Suprapubic skin (tissue), 4 donors: ENCODE results near the gene MEOX2.

Source experiments
- EP300 ChIP-seq: sonication (generic); formaldehyde crosslinking; IDR thresholded peaks from one replicate; pipeline ENCODE4 v1.6.1; 2017; ENCODE audit warnings: antibody characterized with exemption
- POLR2A ChIP-seq, 2 donors: fragments of 450-650 bp; IDR thresholded peaks; one replicate each; pipeline ENCODE4 v1.6.1; 2017; ENCODE audit warnings: antibody characterized with exemption in 2 of 2, mild to moderate bottlenecking in 2 of 2, moderate library complexity in 2 of 2
- POLR2AphosphoS5 ChIP-seq, 3 donors: sonication (generic); formaldehyde crosslinking; IDR thresholded peaks; one replicate each; pipeline ENCODE4 v1.6.1; 2017; ENCODE audit warnings: antibody characterized with exemption in 3 of 3
- TF ChIP-seq, protein P1 (sequence below), 2 donors: fragments of 200-600 bp in 1 of 2; fragments of 450-650 bp in 1 of 2; sonication (generic) in 1 of 2; IDR thresholded peaks; one replicate each; pipeline ENCODE4 v1.5.1; 2016 to 2019; ENCODE audit warnings: antibody characterized with exemption in 2 of 2, mild to moderate bottlenecking in 1 of 2, moderate library complexity in 1 of 2

DNA sequence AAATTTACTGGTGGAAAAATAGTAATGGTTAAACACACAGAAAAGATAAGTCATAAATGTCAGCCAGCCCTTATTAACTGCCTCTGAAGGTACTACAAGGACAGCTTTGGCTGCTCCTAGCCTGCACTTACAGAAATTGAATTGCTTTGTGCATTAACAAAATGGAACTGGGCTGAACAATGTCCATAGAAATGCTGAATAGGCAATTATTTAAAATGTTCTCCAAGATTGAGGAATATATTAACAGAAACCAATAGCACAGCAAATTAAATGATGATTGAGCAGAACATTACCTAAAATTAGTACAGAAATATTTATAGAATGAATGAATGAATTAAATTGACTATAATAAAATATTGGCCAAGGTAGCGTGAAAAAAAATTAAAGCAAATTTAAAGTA is 82.3 kb downstream of the MEOX2 start:
- TF ChIP-seq, protein P1, sequence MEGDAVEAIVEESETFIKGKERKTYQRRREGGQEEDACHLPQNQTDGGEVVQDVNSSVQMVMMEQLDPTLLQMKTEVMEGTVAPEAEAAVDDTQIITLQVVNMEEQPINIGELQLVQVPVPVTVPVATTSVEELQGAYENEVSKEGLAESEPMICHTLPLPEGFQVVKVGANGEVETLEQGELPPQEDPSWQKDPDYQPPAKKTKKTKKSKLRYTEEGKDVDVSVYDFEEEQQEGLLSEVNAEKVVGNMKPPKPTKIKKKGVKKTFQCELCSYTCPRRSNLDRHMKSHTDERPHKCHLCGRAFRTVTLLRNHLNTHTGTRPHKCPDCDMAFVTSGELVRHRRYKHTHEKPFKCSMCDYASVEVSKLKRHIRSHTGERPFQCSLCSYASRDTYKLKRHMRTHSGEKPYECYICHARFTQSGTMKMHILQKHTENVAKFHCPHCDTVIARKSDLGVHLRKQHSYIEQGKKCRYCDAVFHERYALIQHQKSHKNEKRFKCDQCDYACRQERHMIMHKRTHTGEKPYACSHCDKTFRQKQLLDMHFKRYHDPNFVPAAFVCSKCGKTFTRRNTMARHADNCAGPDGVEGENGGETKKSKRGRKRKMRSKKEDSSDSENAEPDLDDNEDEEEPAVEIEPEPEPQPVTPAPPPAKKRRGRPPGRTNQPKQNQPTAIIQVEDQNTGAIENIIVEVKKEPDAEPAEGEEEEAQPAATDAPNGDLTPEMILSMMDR (IDR thresholded peaks at IDR 0.05), result no peak
- TF ChIP-seq POLR2A (IDR thresholded peaks at IDR 0.05), result no peak
- TF ChIP-seq POLR2AphosphoS5 (IDR thresholded peaks at IDR 0.05), result no peak
- no peak for TF ChIP-seq EP300
